ENCODE results near the gene RXYLT1.

- TF ChIP-seq CTCF (conservative IDR thresholded peaks at IDR 0.05 in 1 of 2, IDR thresholded peaks at IDR 0.05 in 1 of 2; ENCODE audit: low read depth in 1 of 2, low read length in 2 of 2) (no peak), EZH2 (IDR thresholded peaks at IDR 0.05; ENCODE audit: low read length, missing control alignments) (no peak)
These were observed 27.4 kb upstream of the RXYLT1 start for GRCh38 chr12:63752283-63752682.

Data from fibroblast of lung (primary cell).